MCF 10A (cell line): Measurements from ENCODE around the gene CA7. TPM values are rescaled to one million over a fixed set of nuclear protein-coding genes. Genes with fewer than 3 reads are reported as not detected.

Experiments used
- BruUV-seq: library from RNA; stranded (reverse); fragments of 400-500 nt; replicated peaks from 2 replicates; lab custom pipeline; 2021; lab: Mats Ljungman, UMichigan
- CTCF ChIA-PET: fragments of 300-600 bp; sonication (Branson Sonifier 250); formaldehyde crosslinking; extraction: SDS; loops from one replicate; lab custom pipeline; 2021; ENCODE audit warnings: antibody characterized with exemption, inconsistent platforms; lab: Yijun Ruan, JAX
- POLR2A ChIA-PET: fragments of 300-600, 350-650 bp; sonication (Branson Sonifier 250); formaldehyde crosslinking; extraction: SDS; loops from one replicate; lab custom pipeline; 2020; ENCODE audit warnings: antibody characterized with exemption, inconsistent platforms; lab: Yijun Ruan, JAX
- DNase-seq: peaks from one replicate; pipeline ENCODE4 v3.0.0-alpha.2; 2018; ENCODE audit not compliant: unreplicated experiment
- H3K27ac Mint-ChIP-seq: one replicate; pipeline ENCODE4 v1.8.0; 2022; ENCODE audit warnings: mild to moderate bottlenecking, low read depth, mixed read lengths; ENCODE audit not compliant: unreplicated experiment
- H3K27me3 Mint-ChIP-seq: one replicate; pipeline ENCODE4 v1.8.0; 2022; ENCODE audit warnings: mixed read lengths; ENCODE audit not compliant: insufficient read depth, unreplicated experiment
- H3K36me3 Mint-ChIP-seq: one replicate; pipeline ENCODE4 v1.8.0; 2022; ENCODE audit warnings: mild to moderate bottlenecking, moderate library complexity, mixed read lengths; ENCODE audit not compliant: insufficient read depth, unreplicated experiment
- H3K4me1 Mint-ChIP-seq: one replicate; pipeline ENCODE4 v1.8.0; 2022; ENCODE audit warnings: mixed read lengths; ENCODE audit not compliant: insufficient read depth, unreplicated experiment
- H3K4me3 Mint-ChIP-seq: one replicate; pipeline ENCODE4 v1.8.0; 2022; ENCODE audit warnings: mild to moderate bottlenecking, moderate library complexity, mixed read lengths; ENCODE audit not compliant: unreplicated experiment
- H3K9me3 Mint-ChIP-seq: one replicate; pipeline ENCODE4 v1.8.0; 2022; ENCODE audit warnings: mixed read lengths; ENCODE audit not compliant: unreplicated experiment
- CTCF ChIP-seq: fragments of 200-600 bp; IDR thresholded peaks from one replicate; pipeline ENCODE4 v1.8.0; 2022; ENCODE audit warnings: antibody characterized with exemption, mild to moderate bottlenecking; ENCODE audit not compliant: unreplicated experiment
- intact Hi-C: fragments of 100-400 bp; cut with micrococcal nuclease; formaldehyde crosslinking; loops from 2 replicates; pipeline ENCODE4 v1.14.1; 2022
- total RNA-seq: library from RNA; stranded (reverse); gene quantifications from 2 replicates; pipeline ENCODE4 v1.2.3, GENCODE V29; 2022

CA7 gene
- total RNA-seq, 1 experiment from 2014 or later, result not detected

DNA sequence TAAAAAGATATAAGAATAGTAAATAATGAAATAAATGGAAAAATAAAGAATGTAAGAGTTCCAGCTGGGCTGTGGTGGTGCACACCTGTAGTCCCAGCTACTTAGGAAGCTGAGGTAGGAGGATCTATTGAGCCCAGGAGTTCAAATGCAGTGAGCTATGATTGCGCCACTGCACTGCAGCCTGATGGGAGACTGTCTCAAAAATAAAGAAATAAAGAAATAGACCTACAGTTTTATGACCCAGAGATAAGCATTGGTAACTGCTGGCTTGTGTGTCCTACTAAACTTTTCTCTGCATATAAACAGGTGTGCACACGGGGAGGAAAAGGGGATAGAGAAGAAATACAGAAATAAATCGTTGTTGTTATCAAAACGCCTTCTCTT, 28.3 kb downstream of the CA7 start:
- ChIA-PET POLR2A (interaction anchor here (0.8 to 1.7 kb wide), 4 partner anchors 42 to 463 kb away, joined by 3 to 11 read pairs (median 4); partner anchors contain the start of gene NAE1), CTCF (interaction anchor here (0.6 to 12.7 kb wide), 32 partner anchors 10 to 467 kb away, joined by 3 to 197 read pairs (median 4); partner anchors contain the start of genes CA7 and NAE1)
- no peak for DNase-seq
- H3K27me3 Mint-ChIP-seq, result no peaks in the 10 kb centered on the region
- TF ChIP-seq CTCF, result no peak
- H3K36me3 Mint-ChIP-seq, result no peaks in the 10 kb centered on the region
- peak overlapping the region; percentile 51 for H3K27ac Mint-ChIP-seq
- no TSS peak for BruUV-seq
- peak overlapping the region; percentile 71 for H3K4me3 Mint-ChIP-seq
- intact Hi-C loops, result loop anchor here (2.0 kb wide), 1 partner anchor 42 kb away; the partner anchor contains the start of gene NAE1
- H3K9me3 Mint-ChIP-seq, result no peaks in the 10 kb centered on the region
- peaks cover 20% of the 10 kb centered on the region for H3K4me1 Mint-ChIP-seq

DNA sequence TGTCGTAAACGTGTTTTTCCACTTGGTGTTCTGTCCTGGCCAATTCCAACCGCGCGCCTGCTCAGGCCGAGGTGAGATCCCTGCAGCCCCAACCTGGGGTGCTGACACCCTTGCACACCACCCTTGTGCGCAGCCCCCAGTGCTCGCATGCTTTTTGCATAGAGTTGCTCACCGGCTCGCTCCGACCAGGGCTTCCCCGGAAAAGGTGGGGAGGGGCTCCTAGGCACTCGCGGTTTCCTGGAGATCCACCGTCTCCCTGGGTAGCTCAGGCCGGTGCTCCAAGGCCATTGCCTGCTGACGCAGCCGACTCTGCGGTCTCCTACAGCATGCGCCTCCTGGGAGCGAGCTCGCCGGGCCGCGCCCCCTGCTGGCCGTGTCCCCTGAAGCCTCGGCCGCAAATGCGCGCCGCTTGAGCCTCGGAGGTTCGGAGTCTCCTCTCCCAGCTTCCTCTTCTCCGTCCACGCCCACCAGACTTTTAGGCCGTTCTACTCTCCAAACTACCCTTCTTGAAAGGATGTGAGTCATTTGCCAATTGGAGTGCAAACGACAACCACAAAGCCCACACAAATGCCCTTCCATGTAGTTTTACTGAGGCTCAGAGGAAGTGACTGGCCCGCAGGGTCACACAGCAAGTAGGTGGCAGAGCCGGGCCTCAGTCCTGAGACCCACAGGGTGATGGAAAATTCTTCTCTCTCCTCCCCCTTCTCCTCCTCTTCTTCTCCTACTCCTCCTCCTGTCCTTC, 28.9 kb downstream of the CA7 start:
- CTCF ChIA-PET, result interaction anchor here (0.6 to 12.7 kb wide), 33 partner anchors 9 to 467 kb away, joined by 3 to 197 read pairs (median 4); partner anchors contain the start of genes CA7 and NAE1
- H3K27me3 Mint-ChIP-seq, result no peaks in the 10 kb centered on the region
- BruUV-seq, result no TSS peak
- peak; percentile 90 for TF ChIP-seq CTCF
- H3K9me3 Mint-ChIP-seq, result no peaks in the 10 kb centered on the region
- peak overlapping the region; percentile 71 for H3K4me3 Mint-ChIP-seq
- POLR2A ChIA-PET, result interaction anchor here (0.6 to 1.7 kb wide), 5 partner anchors 43 to 464 kb away, joined by 3 to 11 read pairs (median 4); partner anchors contain the start of gene NAE1
- intact Hi-C loops, result loop anchor here (2.0 kb wide), 1 partner anchor 42 kb away; the partner anchor contains the start of gene NAE1
- H3K4me1 Mint-ChIP-seq, result peaks cover 14% of the 10 kb centered on the region
- H3K36me3 Mint-ChIP-seq, result no peaks in the 10 kb centered on the region
- peak; percentile 97 for DNase-seq
- peak overlapping the region; percentile 51 for H3K27ac Mint-ChIP-seq

DNA sequence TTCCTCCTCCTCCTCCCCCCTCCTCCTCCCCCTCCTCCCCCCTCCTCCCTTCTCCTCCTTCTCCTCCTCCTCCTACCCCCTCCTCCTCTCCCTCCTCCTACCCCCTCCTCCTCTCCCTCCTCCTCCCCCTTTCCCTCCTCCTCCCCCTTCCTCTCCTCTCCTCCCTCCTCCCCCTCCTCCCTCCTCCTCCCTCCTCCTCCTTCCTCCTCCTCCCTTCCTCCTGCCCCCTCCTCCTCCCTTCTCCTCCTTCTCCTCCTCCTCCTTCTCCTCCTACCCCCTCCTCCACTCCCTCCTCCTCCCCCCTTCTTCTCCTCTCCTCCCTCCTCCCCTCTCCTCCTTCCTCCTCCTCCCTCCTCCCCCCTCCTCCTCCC, 29.5 kb downstream of the CA7 start:
- no peaks in the 10 kb centered on the region for H3K9me3 Mint-ChIP-seq
- TF ChIP-seq CTCF, result no peak
- H3K27me3 Mint-ChIP-seq, result no peaks in the 10 kb centered on the region
- DNase-seq, result no peak
- peak overlapping the region; percentile 71 for H3K4me3 Mint-ChIP-seq
- H3K27ac Mint-ChIP-seq, result no peak overlapping the region
- no peaks in the 10 kb centered on the region for H3K36me3 Mint-ChIP-seq
- intact Hi-C loops, result loop anchor here (2.0 kb wide), 1 partner anchor 43 kb away; the partner anchor contains the start of gene NAE1
- ChIA-PET POLR2A (interaction anchor here (0.6 to 1.7 kb wide), 3 partner anchors 44 to 155 kb away, joined by 3 to 11 read pairs (median 4); partner anchors contain the start of gene NAE1), CTCF (interaction anchor here (0.6 to 12.7 kb wide), 24 partner anchors 11 to 468 kb away, joined by 3 to 197 read pairs (median 4); partner anchors contain the start of genes CA7 and NAE1)
- BruUV-seq, result no TSS peak
- peaks cover 14% of the 10 kb centered on the region for H3K4me1 Mint-ChIP-seq
